CD14-positive monocyte (primary cell): ENCODE results near the gene CHD6. TPM values are rescaled to one million over a fixed set of nuclear protein-coding genes. Genes with fewer than 3 reads are reported as not detected.

ENCODE experiments used
- DNase-seq, 3 donors: peaks; one replicate each; pipeline ENCODE4 v3.0.0-alpha.2; 2011 to 2022
- H2AFZ ChIP-seq: 2 replicates; pipeline ENCODE4 v1.6.0; 2012; ENCODE audit warnings: mild to moderate bottlenecking, low read depth, low read length, inconsistent platforms; ENCODE audit not compliant: insufficient read depth, poor library complexity, severe bottlenecking
- H3K27ac ChIP-seq, 2 donors: 1 replicate in 1 of 2; 2 replicates in 1 of 2; pipeline ENCODE4 v1.5.1; 2012 to 2013; ENCODE audit warnings: low read length in 2 of 2, control low read depth in 1 of 2, inconsistent platforms in 1 of 2, low read depth in 1 of 2, mild to moderate bottlenecking in 1 of 2
- H3K27me3 ChIP-seq, 2 donors: one replicate each; pipeline versions ENCODE4 v1.6.0 to v1.6.1; 2011 to 2013; ENCODE audit warnings: low read length in 2 of 2; ENCODE audit not compliant: control insufficient read depth in 2 of 2, insufficient read depth in 2 of 2
- H3K36me3 ChIP-seq, 2 donors: replicated peaks in 1 of 2; 1 replicate in 1 of 2; 2 replicates in 1 of 2; pipeline versions ENCODE4 v1.5.1 to v1.6.1; 2012 to 2013; ENCODE audit warnings: low read length in 2 of 2, control low read depth in 1 of 2, inconsistent platforms in 1 of 2, mild to moderate bottlenecking in 1 of 2; ENCODE audit not compliant: insufficient read depth in 2 of 2, control insufficient read depth in 1 of 2
- H3K4me1 ChIP-seq, 2 donors: 1 replicate in 1 of 2; 2 replicates in 1 of 2; pipeline versions ENCODE4 v1.5.1 to v1.6.1; 2012 to 2013; ENCODE audit warnings: low read length in 2 of 2, control low read depth in 1 of 2, inconsistent platforms in 1 of 2, mild to moderate bottlenecking in 1 of 2, moderate library complexity in 1 of 2; ENCODE audit not compliant: insufficient read depth in 2 of 2, control insufficient read depth in 1 of 2
- H3K4me2 ChIP-seq: replicated peaks from 2 replicates; pipeline ENCODE3; 2012; ENCODE audit warnings: low read length, moderate library complexity, mild to moderate bottlenecking; ENCODE audit not compliant: poor library complexity, severe bottlenecking; ENCODE audit errors: extremely low read depth
- H3K4me3 ChIP-seq, 3 experiments: fragments of 200-600 bp in 1 of 3; sonication (generic) in 1 of 3; replicated peaks in 1 of 3; 1 replicate in 2 of 3; 2 replicates in 1 of 3; pipeline ENCODE4 v1.5.1; 2011 to 2013; ENCODE audit warnings: low read length in 3 of 3, mild to moderate bottlenecking in 3 of 3, control low read depth in 2 of 3, low read depth in 2 of 3, inconsistent platforms in 1 of 3, moderate library complexity in 1 of 3
- H3K79me2 ChIP-seq: 2 replicates; pipeline ENCODE4 v1.6.0; 2012; ENCODE audit warnings: mild to moderate bottlenecking, control low read depth, inconsistent platforms, low read length, moderate library complexity; ENCODE audit not compliant: insufficient read depth
- H3K9ac ChIP-seq: 2 replicates; pipeline ENCODE4 v1.6.0; 2017; ENCODE audit warnings: low read length, mild to moderate bottlenecking; ENCODE audit not compliant: insufficient read depth, poor library complexity, severe bottlenecking
- H3K9me3 ChIP-seq, 2 donors: replicated peaks in 1 of 2; 1 replicate in 1 of 2; 2 replicates in 1 of 2; pipeline versions ENCODE4 v1.5.1 to v1.6.1; 2012 to 2013; ENCODE audit warnings: low read length in 2 of 2, control low read depth in 1 of 2; ENCODE audit not compliant: control insufficient read depth in 1 of 2, insufficient read depth in 1 of 2
- H4K20me1 ChIP-seq: 2 replicates; pipeline ENCODE4 v1.6.0; 2012; ENCODE audit warnings: mild to moderate bottlenecking, low read length, control low read depth, moderate library complexity; ENCODE audit not compliant: insufficient read depth
- H3K27ac Mint-ChIP-seq, 7 donors: one replicate each; pipeline ENCODE4 v1.8.0; 2020; ENCODE audit warnings: mild to moderate bottlenecking in 7 of 7, mixed read lengths in 7 of 7, moderate library complexity in 6 of 7, inconsistent platforms in 2 of 7
- H3K27me3 Mint-ChIP-seq, 3 donors: one replicate each; pipeline ENCODE4 v1.8.0; 2021 to 2022; ENCODE audit warnings: low read depth in 3 of 3, mild to moderate bottlenecking in 3 of 3, mixed read lengths in 3 of 3, moderate library complexity in 3 of 3, inconsistent platforms in 1 of 3
- H3K36me3 Mint-ChIP-seq, 2 donors: one replicate each; pipeline ENCODE4 v1.8.0; 2020; ENCODE audit warnings: mixed read lengths in 2 of 2, inconsistent platforms in 1 of 2, mild to moderate bottlenecking in 1 of 2
- H3K4me1 Mint-ChIP-seq: one replicate; pipeline ENCODE4 v1.8.0; 2020; ENCODE audit warnings: mild to moderate bottlenecking, mixed read lengths
- H3K4me3 Mint-ChIP-seq, 2 donors: one replicate each; pipeline ENCODE4 v1.8.0; 2020; ENCODE audit warnings: mild to moderate bottlenecking in 2 of 2, mixed read lengths in 2 of 2, moderate library complexity in 1 of 2
- H3K9me3 Mint-ChIP-seq, 7 donors: one replicate each; pipeline ENCODE4 v1.8.0; 2020 to 2022; ENCODE audit warnings: mixed read lengths in 7 of 7, mild to moderate bottlenecking in 6 of 7, moderate library complexity in 6 of 7, inconsistent platforms in 2 of 7
- WGBS: methylation state at CpG from one replicate; pipeline ENCODE4 v1.1.5; 2013; ENCODE audit warnings: missing lambda C conversion rate; ENCODE audit not compliant: insufficient coverage; 5-methylcytosine and 5-hydroxymethylcytosine counted together
- intact Hi-C, 2 donors: fragments of 100-400 bp; cut with micrococcal nuclease; formaldehyde crosslinking; loops; one replicate each; pipeline versions ENCODE4 v1.15.0 to v1.15.1; 2023
- polyA plus RNA-seq, 3 donors: library from polyadenylated mRNA; depleted of rRNA in 1 of 3; unstranded in 2 of 3; stranded (reverse) in 1 of 3; fragments of 300-500 nt in 2 of 3; fragments of >200 nt in 1 of 3; fragmentation: Illumina TruSeq in 2 of 3; gene quantifications; 1 replicate in 2 of 3; 2 replicates in 1 of 3; pipeline ENCODE4 v1.2.3, GENCODE V29; 2012 to 2021
- TF ChIP-seq, protein P1 (sequence below): fragments of 200-600 bp; IDR thresholded peaks from one replicate; pipeline ENCODE4 v1.8.0; 2022; ENCODE audit warnings: antibody characterized with exemption, mild to moderate bottlenecking

CHD6 gene
- polyA plus RNA-seq, 3 donors: 12.9 to 19.6 (median 13.0) TPM

DNA sequence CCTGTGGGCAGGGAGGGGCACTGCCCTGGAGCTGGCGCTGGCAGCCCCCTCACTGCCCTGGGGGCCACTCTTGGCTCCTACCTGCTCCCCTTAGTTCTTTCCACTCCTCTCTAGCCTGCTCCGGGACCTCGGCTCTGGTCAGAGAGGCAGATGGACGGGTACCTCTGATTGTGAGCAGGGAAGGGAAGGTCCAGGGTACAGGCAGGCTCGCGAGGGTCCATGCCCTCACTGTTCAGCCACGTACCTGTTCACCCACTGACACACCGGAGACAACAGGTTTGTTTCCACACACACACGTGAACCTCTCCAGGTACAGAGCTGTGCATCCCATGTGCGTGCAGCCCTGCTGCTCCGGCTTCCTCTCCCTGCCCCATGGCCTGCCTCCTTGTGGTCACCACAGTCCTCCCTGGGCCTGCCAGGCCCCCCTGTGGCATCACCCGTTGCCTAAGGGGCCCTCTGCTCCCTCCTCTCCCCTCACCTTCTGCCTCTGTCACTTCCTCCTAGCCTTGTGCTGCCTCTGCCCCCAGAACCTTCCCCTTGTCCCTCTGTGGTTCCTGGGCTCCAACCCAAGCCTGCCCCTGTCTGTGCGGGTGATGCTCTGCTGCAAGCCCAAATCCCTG is 253.8 kb downstream of the CHD6 start:
- Histone ChIP-seq H3K79me2 (no peaks in the 10 kb centered on the region), H3K4me1 (no peaks in the 10 kb centered on the region), H3K9me3 (no peaks in the 10 kb centered on the region), H3K4me3 (no peak overlapping the region), H3K27ac (no peak overlapping the region), H3K27me3 (peaks cover 17 to 37% of the 10 kb centered on the region in 2 donors), H3K9ac (no peak overlapping the region), H3K36me3 (no peaks in the 10 kb centered on the region), H2AFZ (no peak overlapping the region), H4K20me1 (no peaks in the 10 kb centered on the region), H3K4me2 (no peak overlapping the region)
- Mint-ChIP-seq H3K36me3 (no peaks in the 10 kb centered on the region), H3K27me3 (peaks cover 37 to 55% (median 45%) of the 10 kb centered on the region in 3 donors), H3K4me3 (no peak overlapping the region), H3K4me1 (no peaks in the 10 kb centered on the region), H3K27ac (no peak overlapping the region), H3K9me3 (peaks cover 0 to 8% (median 0%) of the 10 kb centered on the region in 7 donors)
- WGBS: 71% methylated on average over 10 of the region's 13 CpGs
- intact Hi-C loops: no loop called here
- TF ChIP-seq, protein P1, sequence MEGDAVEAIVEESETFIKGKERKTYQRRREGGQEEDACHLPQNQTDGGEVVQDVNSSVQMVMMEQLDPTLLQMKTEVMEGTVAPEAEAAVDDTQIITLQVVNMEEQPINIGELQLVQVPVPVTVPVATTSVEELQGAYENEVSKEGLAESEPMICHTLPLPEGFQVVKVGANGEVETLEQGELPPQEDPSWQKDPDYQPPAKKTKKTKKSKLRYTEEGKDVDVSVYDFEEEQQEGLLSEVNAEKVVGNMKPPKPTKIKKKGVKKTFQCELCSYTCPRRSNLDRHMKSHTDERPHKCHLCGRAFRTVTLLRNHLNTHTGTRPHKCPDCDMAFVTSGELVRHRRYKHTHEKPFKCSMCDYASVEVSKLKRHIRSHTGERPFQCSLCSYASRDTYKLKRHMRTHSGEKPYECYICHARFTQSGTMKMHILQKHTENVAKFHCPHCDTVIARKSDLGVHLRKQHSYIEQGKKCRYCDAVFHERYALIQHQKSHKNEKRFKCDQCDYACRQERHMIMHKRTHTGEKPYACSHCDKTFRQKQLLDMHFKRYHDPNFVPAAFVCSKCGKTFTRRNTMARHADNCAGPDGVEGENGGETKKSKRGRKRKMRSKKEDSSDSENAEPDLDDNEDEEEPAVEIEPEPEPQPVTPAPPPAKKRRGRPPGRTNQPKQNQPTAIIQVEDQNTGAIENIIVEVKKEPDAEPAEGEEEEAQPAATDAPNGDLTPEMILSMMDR: no peak
- DNase-seq: no peak

DNA sequence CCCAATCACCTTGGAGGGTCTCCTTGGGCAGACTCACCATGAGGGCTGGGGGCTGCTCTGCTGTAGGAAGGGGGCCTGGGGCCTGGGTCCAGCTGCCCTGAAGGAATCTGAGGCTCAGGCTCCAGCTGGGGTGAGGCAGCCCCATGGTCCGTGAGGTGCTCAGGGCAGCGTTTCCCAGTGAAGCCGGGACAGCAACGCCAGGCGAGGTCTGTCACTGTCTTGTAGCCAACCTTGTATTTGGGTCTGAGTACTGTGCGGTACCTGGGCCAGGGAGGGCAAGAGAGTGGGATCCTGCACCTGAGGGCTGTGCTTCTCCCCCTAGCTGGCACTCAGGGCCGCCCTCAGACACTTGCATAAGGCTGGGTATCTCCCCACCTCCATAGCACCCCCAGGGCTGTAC is 254.6 kb downstream of the CHD6 start:
- TF ChIP-seq, protein P1: no peak
- Histone ChIP-seq H3K4me2 (no peak overlapping the region), H3K27ac (no peak overlapping the region), H2AFZ (no peak overlapping the region), H3K79me2 (no peaks in the 10 kb centered on the region), H3K4me1 (no peaks in the 10 kb centered on the region), H4K20me1 (no peaks in the 10 kb centered on the region), H3K9ac (no peak overlapping the region), H3K36me3 (no peaks in the 10 kb centered on the region), H3K27me3 (peaks cover 17 to 33% of the 10 kb centered on the region in 2 donors), H3K9me3 (no peaks in the 10 kb centered on the region), H3K4me3 (no peak overlapping the region)
- intact Hi-C loops: no loop called here
- Mint-ChIP-seq H3K4me1 (no peaks in the 10 kb centered on the region), H3K9me3 (peaks cover 0 to 8% (median 0%) of the 10 kb centered on the region in 7 donors), H3K36me3 (no peaks in the 10 kb centered on the region), H3K27me3 (peaks cover 37 to 49% (median 40%) of the 10 kb centered on the region in 3 donors), H3K27ac (no peak overlapping the region), H3K4me3 (no peak overlapping the region)
- DNase-seq: no peak
- WGBS: 99% methylated on average over 6 of the region's 7 CpGs
